GOT3 (cell line): ENCODE results near the gene SKOR1.

ENCODE experiments used
- DNase-seq: peaks from one replicate; lab custom pipeline; 2025; ENCODE audit warnings: mixed read lengths; lab: John Stamatoyannopoulos, UW

The SKOR1 gene

GRCh38 chr15:67824976-67825880 lies at the start of gene SKOR1:
SKOR1 (plus strand) TSS chr15:67825509; CDS start chr15:67825603, 94 bp downstream.
- DNase-seq: no peak

GRCh38 chr15:67775998-67776397 lies 49.3 kb upstream of the SKOR1 start:
- DNase-seq: no peak

GRCh38 chr15:67776600-67776999 lies 48.7 kb upstream of the SKOR1 start:
- no peak for DNase-seq

DNA sequence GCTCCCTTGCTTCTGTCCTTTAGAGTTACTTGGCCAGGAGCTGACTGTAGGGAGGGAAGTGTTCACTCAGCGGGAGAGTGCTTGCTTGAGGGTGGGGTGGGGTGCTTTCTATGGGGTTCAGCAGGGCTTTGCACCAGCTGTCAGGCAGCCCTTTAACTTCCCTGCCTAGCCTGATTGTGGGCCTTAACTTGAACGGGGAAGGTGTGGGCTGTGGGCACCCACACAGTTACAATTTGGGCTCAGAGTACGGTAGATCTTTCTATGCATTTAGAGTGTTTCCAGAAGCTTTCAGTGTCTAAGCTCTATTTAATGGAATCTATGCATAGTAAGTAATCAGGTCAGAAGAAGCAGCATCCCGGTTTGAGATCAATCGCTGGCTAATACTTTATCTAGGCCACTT lies 48.2 kb upstream of the SKOR1 start:
- no peak for DNase-seq

GRCh38 chr15:67777773-67778172 lies 47.5 kb upstream of the SKOR1 start:
- no peak for DNase-seq

- no peak for DNase-seq
These were observed 46.3 kb upstream of the SKOR1 start for GRCh38 chr15:67778968-67779548.

DNA sequence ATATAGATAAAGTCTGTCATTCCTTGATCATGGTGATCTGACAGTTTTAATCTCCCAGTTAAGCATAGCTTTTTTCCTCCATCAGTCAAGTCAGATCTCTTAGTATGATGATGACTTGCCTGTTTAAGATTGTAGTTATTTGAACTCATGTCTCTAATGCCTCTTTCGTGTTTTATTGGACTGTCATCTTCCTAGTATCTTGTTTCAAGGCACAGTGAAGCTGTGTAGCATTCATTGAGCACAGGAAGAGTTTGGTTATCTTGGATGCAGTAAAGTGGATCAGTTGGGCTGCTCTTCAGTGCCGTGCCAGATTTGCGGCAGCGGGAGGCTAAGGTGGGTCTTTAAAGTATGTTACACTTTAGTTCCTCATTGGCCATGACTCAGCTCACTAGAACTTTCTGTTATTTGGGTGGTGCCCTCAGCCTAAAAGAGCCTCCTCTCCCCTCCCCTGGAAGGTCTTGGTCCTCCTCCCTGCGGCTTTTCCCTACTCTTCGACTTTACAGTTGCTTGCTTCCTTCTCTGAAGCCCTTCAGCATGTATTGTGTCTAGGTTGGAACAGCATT lies 45.7 kb upstream of the SKOR1 start:
- DNase-seq: no peak

DNA sequence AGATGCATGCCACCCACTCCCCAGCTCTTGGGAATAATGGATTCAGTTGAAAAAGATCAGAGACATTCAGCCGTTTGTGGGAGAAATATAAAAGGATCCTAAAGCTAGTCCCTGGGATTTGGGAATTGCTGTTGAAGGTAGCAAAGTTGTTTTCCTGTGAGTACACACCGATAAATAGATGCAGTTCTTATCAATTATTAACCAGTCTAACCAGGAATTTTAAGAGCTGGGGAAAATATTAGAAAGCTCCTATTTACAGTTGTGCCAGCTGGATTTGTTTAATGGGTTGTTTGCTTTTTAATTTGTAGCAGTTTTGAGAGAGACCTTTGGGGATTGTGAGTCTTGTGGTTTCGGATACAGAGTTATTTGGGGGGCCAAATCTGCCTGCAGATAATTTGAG lies 44.2 kb upstream of the SKOR1 start:
- no peak for DNase-seq

DNA sequence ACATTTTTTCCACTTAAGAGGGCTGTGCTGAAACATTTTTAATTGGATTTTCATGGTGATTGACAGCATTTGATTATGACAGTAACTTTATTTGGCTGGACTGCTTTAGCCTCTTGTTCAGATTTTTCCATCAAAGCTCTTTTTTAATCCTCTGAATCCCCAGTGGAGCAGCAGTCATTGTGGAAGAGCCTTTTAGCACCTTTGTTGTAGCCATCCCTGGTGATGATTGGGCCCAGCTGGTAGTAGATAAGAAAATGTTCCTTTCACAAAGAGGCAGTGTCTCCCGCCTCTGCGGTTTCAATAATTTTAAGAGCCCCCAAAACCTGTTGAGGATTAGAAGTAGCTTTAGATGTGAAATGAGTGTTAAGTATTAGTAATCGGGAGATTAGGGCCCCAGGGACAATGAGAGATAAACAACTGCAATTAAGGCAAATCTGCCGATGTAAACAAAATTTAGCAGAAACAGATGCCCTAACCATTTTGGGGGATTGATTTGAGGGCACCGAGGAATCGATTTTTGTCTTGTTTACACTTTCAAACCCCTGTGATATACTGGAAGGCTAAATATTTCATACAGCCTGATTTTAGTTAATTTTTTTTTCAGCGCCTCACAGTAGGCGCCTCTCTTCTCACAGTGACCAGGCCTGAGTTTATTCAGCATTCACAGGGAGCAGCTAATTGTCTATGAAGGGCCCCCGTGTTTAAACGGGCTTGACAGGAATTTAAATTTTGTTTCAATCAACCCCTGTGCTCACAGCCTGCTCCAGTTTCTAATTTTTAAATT lies 43.2 kb upstream of the SKOR1 start:
- DNase-seq: no peak

GRCh38 chr15:67782691-67782991 lies 42.7 kb upstream of the SKOR1 start:
- DNase-seq: no peak

DNA sequence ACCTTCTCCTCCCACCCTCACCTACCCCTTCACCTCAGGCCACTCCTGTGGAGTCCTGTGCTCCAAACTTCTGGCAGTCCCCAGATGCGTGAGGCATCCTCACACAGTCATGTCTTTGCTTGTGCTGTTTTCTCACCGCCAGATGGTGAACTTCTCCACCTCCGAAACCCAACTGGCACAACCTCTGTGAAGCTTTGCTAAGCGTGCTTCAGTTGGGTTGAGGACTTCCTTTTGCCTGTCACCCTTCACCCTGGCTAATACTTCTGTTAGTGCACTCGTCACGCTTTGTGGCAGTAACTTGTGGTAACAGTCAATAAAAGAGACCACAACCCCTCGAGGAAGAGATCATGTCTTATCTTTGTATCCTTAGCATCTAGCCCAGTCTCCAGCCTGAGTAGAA lies 42.0 kb upstream of the SKOR1 start:
- no peak for DNase-seq

GRCh38 chr15:67784090-67784781 lies 41.1 kb upstream of the SKOR1 start:
- no peak for DNase-seq

DNA sequence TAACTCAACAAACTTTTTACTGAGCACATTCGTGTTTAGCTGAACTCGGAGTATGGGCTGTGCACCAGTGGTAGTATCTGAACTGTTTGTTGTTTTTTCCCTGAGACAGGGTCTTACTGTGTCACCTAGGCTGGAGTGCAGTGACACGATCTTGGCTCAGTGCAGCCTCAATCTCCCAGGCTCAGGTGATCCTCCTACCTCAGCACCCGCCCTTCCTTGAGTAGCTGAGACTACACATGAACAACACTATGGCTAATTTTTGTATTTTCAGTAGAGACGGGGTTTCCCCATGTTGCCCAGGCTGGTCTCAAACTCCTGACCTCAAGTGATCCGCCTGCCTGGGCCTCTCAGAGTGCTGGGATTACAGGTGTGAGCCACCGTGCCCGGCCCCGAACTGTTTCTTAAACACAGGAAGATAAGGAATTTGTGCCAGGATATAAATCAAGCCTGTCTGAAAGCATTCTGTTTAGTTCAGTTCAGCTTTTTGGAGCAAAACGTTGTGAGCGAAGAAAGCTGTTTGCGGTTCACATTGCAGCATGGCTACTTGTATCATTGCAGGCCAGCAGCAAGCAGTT lies 40.4 kb upstream of the SKOR1 start:
- no peak for DNase-seq

- no peak for DNase-seq
These were observed 39.9 kb upstream of the SKOR1 start for GRCh38 chr15:67785431-67785830.

DNA sequence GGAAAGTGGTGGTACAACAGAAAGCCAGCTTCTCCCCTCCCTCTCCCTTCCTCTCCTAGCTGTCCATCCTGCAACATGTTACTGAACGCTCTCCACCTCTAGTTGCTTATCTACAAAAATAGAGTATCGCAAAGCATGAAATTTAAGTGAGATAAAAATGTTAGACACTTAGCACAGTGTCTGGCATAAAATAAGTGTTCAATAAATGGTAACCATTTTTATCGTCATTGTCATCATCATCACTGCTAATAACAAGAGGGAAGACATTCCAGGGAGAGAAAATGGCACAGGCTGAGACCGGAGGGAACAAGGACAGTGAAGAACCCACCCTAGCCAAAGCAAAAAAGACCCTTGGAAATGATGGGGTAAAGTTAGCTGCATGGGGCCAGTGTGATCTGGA lies 38.7 kb upstream of the SKOR1 start:
- no peak for DNase-seq

- DNase-seq: no peak
These were observed 36.3 kb upstream of the SKOR1 start for GRCh38 chr15:67788986-67789385.

GRCh38 chr15:67790610-67791319 lies 34.5 kb upstream of the SKOR1 start:
- DNase-seq: no peak

DNA sequence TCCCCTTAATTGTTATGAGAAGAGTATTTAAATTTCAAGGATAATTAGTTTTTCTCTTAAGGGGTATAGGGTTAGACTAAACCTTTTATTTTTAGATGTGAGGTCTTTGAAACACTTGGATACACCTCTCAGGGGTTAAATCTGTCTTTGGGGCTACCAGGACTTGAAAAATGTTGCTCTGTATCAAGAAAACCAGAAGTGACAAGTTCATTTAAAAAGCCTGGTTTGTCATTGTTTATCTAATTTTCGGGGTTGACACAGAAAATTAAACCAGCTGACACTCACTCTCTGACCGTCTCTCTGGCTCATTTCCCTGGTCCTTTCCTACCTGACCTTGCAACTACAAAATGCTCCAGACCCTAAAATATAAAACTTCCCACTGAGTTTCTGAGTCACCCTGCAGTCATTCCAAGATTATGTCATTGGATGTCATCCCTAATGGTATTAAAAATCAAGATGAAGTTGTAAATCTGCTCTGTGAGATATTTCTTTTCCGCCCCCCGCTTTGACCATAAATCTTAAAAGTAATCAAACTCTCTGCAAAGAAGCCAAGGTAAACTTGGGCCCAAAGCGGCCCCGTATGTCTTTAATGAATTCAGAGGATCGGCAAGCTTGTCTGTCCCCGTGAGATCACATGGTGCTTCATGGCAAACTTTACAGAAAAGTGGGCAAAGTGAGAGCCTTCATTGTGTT lies 32.9 kb upstream of the SKOR1 start:
- DNase-seq: no peak

DNA sequence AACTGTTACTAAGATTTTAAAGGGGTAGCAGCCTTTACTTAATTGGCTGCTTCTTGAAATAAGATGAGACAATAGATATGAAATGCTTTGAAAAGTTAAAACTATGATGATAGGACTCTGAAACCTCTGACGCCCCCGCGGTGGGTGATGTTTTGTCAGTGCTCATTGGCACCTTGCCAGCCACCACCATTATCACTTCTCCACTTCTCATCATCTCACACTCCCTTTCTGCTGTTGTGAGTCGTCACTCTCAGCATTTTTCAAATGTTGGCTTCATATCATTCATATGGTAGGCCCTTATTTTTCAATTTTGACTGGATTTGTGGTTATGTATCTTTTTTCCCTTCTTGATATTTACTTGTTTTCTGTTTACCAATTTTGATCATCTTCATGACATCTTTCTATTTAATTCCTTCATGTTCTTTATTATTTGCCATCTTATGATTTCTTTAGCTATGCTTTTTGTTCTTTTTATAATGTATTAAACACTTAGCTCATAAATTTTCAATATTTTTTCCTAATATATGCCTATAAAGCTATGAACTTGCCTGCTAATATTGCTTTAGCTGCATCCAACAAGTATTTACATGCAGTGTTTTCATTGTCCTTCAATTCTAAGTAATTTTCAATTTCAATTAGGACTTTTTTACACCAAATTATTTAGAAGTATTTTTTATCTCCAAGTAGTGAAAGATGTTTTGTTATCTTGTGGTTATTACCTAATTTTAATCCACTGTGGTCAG lies 30.3 kb upstream of the SKOR1 start:
- DNase-seq: no peak
